Psoas muscle (tissue), 8 donors: ENCODE results near the gene JAKMIP3. TPM values are rescaled to one million over a fixed set of nuclear protein-coding genes. Genes with fewer than 3 reads are reported as not detected.

Source experiments
- ATAC-seq, 4 donors: fragments of 200-7000 bp; cut with Tn5 transposase; one replicate each; pipeline ENCODE4 v1.9.1; 2020; ENCODE audit warnings: moderate library complexity in 3 of 4, mild to moderate bottlenecking in 2 of 4
- DNase-seq, 2 donors: peaks; one replicate each; pipeline ENCODE4 v3.0.0-alpha.2; 2020
- H3K27ac ChIP-seq: fragments of 200-600 bp; one replicate; pipeline ENCODE4 v1.8.0; 2022
- H3K27me3 ChIP-seq, 3 donors: fragments of 200-600 bp in 1 of 3; one replicate each; pipeline versions ENCODE4 v1.6.1 to v1.8.0; 2013 to 2022; ENCODE audit warnings: low read length in 2 of 3, mild to moderate bottlenecking in 2 of 3, moderate library complexity in 1 of 3; ENCODE audit not compliant: insufficient read depth in 3 of 3
- H3K36me3 ChIP-seq, 2 donors: fragments of 200-600 bp in 1 of 2; one replicate each; pipeline versions ENCODE4 v1.6.1 to v1.8.0; 2013 to 2022; ENCODE audit warnings: low read depth in 1 of 2, mild to moderate bottlenecking in 1 of 2, moderate library complexity in 1 of 2; ENCODE audit not compliant: insufficient read depth in 1 of 2
- H3K4me1 ChIP-seq: fragments of 200-600 bp; one replicate; pipeline ENCODE4 v1.8.0; 2022
- H3K4me3 ChIP-seq: fragments of 200-600 bp; one replicate; pipeline ENCODE4 v1.8.0; 2022; ENCODE audit warnings: mild to moderate bottlenecking
- H3K9me3 ChIP-seq: fragments of 200-600 bp; one replicate; pipeline ENCODE4 v1.8.0; 2022
- WGBS, 3 donors: extraction: QIAGEN DNeasy Blood & Tissue Kit; methylation state at CpG; one replicate each; pipeline versions ENCODE4 v1.1.6 to v1.1.7; 2013; 5-methylcytosine and 5-hydroxymethylcytosine counted together
- intact Hi-C, 2 donors: fragments of 100-400 bp; cut with DNase I; formaldehyde crosslinking; loops; one replicate each; pipeline versions ENCODE4 v1.11.0 to v1.14.2; 2022
- polyA plus RNA-seq, 3 donors: library from polyadenylated mRNA; stranded (reverse); fragments of 200-250 nt; gene quantifications; one replicate each; pipeline ENCODE4 v1.2.3, GENCODE V29; 2013
- total RNA-seq, 4 donors: library from RNA; stranded (reverse); fragmentation: NEBNext Ultra II Directional in 2 of 4; extraction: Animal tissue kit (Norgen Biotek cat#: 25700) in 2 of 4; gene quantifications; one replicate each; pipeline versions ENCODE4 v1.2.1 to v1.2.4, GENCODE V29; 2021 to 2023
- TF ChIP-seq, protein P1 (sequence below): fragments of 200-600 bp; IDR thresholded peaks from one replicate; pipeline ENCODE4 v1.8.0; 2022; ENCODE audit warnings: antibody characterized with exemption
- donor health status: healthy with polysubstance abuse.
- donor health status: DM: no; HTN: no; CAD: no; lungs with moderate emphysema.
- donor health status: Bipolar disorder and iron deficiency.
- donor health status: healthy.
- donor health status: DM: yes; HTN: yes; CAD: no.
- donor health status: DM: no; HTN: no; CAD: no.
- donor health status: DM: no; HTN: no; CAD: no.
- donor health status: DM: yes; HTN: yes; CAD: no.

JAKMIP3 gene
- total and polyA plus RNA-seq, 7 donors = 0.12 to 1.7 (median 0.52) TPM

GRCh38 chr10:132068431-132069121 lies 2.8 kb downstream of the JAKMIP3 start:
- 81 to 86% (median 83%) methylated on average over 13 of the region's 13 CpGs for WGBS, 3 donors
- DNase-seq = no peak
- Histone ChIP-seq H3K4me1 (peaks cover 4% of the 10 kb centered on the region), H3K4me3 (no peak overlapping the region), H3K27ac (no peak overlapping the region), H3K27me3 (no peaks in the 10 kb centered on the region), H3K9me3 (peaks cover 5% of the 10 kb centered on the region), H3K36me3 (no peaks in the 10 kb centered on the region)
- intact Hi-C loops = no loop called here
- TF ChIP-seq, protein P1, sequence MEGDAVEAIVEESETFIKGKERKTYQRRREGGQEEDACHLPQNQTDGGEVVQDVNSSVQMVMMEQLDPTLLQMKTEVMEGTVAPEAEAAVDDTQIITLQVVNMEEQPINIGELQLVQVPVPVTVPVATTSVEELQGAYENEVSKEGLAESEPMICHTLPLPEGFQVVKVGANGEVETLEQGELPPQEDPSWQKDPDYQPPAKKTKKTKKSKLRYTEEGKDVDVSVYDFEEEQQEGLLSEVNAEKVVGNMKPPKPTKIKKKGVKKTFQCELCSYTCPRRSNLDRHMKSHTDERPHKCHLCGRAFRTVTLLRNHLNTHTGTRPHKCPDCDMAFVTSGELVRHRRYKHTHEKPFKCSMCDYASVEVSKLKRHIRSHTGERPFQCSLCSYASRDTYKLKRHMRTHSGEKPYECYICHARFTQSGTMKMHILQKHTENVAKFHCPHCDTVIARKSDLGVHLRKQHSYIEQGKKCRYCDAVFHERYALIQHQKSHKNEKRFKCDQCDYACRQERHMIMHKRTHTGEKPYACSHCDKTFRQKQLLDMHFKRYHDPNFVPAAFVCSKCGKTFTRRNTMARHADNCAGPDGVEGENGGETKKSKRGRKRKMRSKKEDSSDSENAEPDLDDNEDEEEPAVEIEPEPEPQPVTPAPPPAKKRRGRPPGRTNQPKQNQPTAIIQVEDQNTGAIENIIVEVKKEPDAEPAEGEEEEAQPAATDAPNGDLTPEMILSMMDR = no peak
- no peak for ATAC-seq

- H3K4me1 ChIP-seq = peaks cover 4% of the 10 kb centered on the region
- peaks cover 5% of the 10 kb centered on the region for H3K9me3 ChIP-seq
- WGBS, 3 donors = 85 to 90% (median 89%) methylated on average over 8 of the region's 8 CpGs
- intact Hi-C loops = no loop called here
- no peak overlapping the region for H3K27ac ChIP-seq
- no peak for DNase-seq
- H3K27me3 ChIP-seq = no peaks in the 10 kb centered on the region
- TF ChIP-seq, protein P1 = no peak
- no peak for ATAC-seq
- no peak overlapping the region for H3K4me3 ChIP-seq
- no peaks in the 10 kb centered on the region for H3K36me3 ChIP-seq
Measured at GRCh38 chr10:132069122-132069848, 3.5 kb downstream of the JAKMIP3 start.

DNA sequence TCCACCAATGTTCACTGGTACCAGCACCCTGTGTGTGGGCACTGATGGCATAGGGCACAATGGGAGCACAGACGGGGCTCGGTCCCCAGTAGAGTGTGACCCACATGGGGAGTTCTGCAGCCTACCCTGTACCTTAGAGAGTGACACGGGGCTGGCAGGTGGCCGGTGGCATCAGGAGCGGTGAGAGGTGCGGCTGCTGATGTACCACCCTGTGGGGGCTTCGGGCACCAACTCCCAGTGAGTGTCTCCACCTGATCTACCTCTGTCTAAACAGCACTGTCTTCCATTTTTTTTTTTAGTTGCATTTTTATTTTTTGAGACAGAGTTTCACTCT lies 4.1 kb downstream of the JAKMIP3 start:
- Histone ChIP-seq H3K27me3 (no peaks in the 10 kb centered on the region), H3K36me3 (no peaks in the 10 kb centered on the region), H3K4me3 (no peak overlapping the region), H3K4me1 (peaks cover 4% of the 10 kb centered on the region), H3K9me3 (peaks cover 5% of the 10 kb centered on the region), H3K27ac (no peak overlapping the region)
- no peak for DNase-seq
- 80 to 88% (median 82%) methylated on average over 7 of the region's 7 CpGs for WGBS, 3 donors
- intact Hi-C loops = no loop called here
- TF ChIP-seq, protein P1 = no peak
- ATAC-seq = no peak

DNA sequence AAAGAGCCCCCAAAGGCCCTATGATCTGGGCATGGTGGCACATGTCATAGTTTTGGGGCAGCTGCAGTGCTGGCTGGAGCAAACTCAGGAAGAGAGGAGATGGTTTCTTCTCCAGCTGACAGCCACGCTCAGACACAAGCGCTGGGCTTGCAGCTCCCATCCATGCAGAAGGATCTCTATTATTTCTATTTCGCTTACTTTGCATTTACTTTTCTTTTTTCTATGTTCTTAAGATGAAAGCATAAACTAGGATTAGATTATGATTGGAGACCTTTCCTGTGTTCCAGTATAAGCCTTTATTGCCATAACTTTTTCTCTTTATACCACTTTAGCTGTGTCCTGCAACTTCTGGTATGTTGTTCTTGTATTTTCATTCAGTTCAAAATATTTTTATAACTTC lies 5.0 kb downstream of the JAKMIP3 start:
- no peaks in the 10 kb centered on the region for H3K36me3 ChIP-seq
- peaks cover 5% of the 10 kb centered on the region for H3K9me3 ChIP-seq
- TF ChIP-seq, protein P1 = no peak
- H3K27me3 ChIP-seq = no peaks in the 10 kb centered on the region
- no peak overlapping the region for H3K27ac ChIP-seq
- ATAC-seq (no peak), DNase-seq (no peak)
- peaks cover 4% of the 10 kb centered on the region for H3K4me1 ChIP-seq
- intact Hi-C loops = no loop called here
- no peak overlapping the region for H3K4me3 ChIP-seq
- 75 to 87% (median 79%) methylated on average over 3 of the region's 3 CpGs for WGBS, 3 donors
